GM13976 (cell line): ENCODE data around the gene COL4A2.

Source experiments
- DNase-seq: peaks from one replicate; pipeline ENCODE4 v3.0.0; 2012; ENCODE audit warnings: low spot score
- in situ Hi-C: fragments of 300-500 bp; cut with MboI; formaldehyde crosslinking; loops from one replicate; pipeline ENCODE4 v1.12.0; 2022; ENCODE audit warnings: low sequenced_read_pairs, mixed read lengths, inconsistent platforms; ENCODE audit not compliant: unreplicated experiment
- TF ChIP-seq, protein P1 (sequence below): IDR thresholded peaks from 2 replicates; pipeline ENCODE4 v1.5.1; 2012; ENCODE audit warnings: borderline replicate concordance, mild to moderate bottlenecking; ENCODE audit not compliant: insufficient read depth; ENCODE audit errors: extremely low read depth, missing control alignments, control extremely low read depth

Gene COL4A2

DNA sequence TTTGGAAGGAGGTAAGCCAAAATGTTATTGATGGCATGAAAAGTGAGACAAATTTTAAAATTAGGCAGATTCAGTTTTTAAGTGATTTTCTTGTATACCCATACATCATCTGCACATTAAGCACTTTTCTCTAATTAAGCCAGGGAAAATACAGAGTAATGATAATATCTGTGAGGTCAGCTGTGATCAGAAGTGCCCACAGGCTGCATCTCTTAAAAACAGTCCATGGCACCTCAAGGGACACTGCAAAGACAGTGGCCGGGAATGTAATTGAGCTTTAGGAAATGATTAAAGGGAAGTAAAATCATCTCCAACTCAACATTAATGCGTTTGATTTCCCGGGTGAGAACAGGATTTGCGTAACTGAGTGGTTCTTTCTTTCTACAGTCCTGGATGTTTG, 2.1 kb upstream of the COL4A2 start:
- DNase-seq = no peak
- in situ Hi-C loops = no loop called here
- TF ChIP-seq, protein P1, sequence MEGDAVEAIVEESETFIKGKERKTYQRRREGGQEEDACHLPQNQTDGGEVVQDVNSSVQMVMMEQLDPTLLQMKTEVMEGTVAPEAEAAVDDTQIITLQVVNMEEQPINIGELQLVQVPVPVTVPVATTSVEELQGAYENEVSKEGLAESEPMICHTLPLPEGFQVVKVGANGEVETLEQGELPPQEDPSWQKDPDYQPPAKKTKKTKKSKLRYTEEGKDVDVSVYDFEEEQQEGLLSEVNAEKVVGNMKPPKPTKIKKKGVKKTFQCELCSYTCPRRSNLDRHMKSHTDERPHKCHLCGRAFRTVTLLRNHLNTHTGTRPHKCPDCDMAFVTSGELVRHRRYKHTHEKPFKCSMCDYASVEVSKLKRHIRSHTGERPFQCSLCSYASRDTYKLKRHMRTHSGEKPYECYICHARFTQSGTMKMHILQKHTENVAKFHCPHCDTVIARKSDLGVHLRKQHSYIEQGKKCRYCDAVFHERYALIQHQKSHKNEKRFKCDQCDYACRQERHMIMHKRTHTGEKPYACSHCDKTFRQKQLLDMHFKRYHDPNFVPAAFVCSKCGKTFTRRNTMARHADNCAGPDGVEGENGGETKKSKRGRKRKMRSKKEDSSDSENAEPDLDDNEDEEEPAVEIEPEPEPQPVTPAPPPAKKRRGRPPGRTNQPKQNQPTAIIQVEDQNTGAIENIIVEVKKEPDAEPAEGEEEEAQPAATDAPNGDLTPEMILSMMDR = no peak

DNA sequence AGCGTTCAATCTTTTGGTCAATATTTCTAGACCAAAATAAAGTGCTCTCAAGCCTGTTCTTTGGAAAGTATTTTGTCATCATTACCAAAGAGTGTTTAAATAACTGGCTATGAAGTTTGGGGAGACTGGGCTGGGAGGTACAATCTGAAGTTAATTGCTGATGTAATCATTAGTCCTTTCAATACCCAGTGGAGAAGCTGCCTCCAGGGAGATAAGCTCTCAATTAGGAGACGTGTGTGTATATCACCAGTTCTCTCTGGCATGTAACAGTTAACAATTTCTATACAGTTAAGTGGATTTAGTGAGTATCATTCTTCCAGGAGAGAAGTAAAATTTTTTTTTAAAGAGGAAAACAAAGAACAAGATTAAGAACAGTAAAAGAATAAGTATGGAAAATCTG, 1.5 kb upstream of the COL4A2 start:
- TF ChIP-seq, protein P1 = no peak

DNA sequence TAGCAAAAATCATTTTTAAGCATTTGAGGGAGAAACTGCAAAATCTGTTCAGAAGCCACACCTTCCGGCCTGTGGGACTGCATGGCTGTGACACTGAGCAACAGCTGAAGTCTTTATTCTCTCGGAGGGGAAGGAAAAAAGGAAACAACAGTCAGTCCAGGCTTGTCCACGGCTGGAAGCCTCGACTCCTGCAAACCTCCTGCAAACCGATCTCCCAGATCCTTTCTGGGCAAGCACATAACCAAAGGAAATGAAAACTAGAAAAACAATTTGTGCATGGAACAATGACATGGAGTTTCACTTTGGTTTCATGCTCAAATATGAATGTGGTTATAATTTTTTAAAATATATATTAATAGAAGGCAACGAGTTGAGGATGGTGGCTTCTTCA, 1.1 kb upstream of the COL4A2 start:
- in situ Hi-C loops = no loop called here
- no peak for DNase-seq

More for the DNA sequence above, 1.5 kb upstream of the COL4A2 start:
- in situ Hi-C loops = no loop called here
- DNase-seq = no peak

DNA sequence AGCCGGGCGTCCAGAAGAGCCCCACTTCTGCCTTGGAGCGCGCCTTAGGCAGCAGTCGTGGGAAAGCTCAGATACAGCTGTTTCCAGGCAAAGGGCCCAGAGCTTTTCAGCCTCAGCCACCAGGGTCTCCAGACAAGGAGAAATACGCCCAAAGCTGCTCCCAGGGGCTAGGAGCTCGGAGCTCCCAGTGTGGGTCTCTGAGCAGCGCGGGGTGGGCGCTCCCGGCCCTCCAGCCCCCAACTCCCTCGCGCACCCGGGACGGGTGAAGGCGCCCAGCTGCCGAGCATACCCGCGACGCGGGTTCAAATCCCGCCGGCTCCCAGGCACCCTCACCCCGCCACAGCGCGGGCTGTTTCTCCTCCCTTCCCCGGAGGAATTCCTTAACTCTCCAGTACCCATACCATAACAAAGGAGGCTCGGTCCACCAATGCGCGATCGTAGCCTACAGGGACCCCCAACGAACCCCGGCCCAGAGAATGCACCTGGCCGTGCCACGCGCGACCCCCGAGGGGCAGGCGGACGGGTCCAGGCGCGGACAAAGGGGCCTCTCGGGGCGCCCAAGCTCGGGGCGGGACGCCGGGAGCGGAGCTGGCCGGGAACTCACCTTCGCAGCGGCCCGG, 634 bp upstream of the COL4A2 start:
- DNase-seq = no peak
- TF ChIP-seq, protein P1 = no peak
- in situ Hi-C loops = no loop called here

More for the DNA sequence above, 1.1 kb upstream of the COL4A2 start:
- TF ChIP-seq, protein P1 = no peak

DNA sequence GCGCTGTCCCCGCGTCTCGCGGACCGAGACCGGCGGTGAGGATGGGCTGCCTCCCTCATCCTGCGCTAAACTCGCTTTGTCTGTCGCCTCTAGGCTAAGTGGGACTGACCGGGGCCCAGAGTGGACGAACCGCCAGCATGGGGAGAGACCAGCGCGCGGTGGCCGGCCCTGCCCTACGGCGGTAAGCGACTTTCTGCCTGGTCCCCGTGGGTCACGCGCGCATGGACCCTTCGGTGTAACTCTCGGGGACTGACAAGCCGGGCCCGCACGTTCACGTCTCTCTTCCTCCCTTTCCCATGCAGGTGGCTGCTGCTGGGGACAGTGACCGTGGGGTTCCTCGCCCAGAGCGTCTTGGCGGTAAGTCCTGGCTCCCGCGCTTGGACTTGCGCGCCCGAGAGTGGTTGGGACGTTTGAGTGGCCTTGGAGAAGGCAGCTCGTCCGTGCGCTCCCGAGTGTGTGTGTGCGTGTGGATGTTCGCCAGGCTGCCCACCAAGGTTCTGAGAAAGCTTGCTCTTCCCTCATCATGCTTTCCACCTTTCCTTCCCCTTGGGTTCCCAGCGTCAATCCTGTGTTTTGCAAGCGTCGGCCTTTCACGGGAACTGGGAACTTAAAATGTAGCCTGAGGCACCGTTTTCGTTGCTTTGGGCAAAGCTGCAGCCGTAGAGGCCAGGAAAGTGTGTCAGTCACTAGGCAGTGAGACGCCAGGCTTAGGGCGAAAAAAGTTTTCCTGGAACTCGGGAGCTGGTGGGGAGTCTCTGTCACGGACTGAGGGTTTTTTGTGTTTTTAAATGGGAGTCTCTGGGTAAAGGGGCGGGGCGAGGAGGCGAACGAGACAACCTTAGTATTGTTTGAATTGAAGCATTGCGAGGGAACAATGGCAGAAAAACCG, 927 bp downstream of the COL4A2 start:
- DNase-seq = no peak
- in situ Hi-C loops = no loop called here
- TF ChIP-seq, protein P1 = no peak

DNA sequence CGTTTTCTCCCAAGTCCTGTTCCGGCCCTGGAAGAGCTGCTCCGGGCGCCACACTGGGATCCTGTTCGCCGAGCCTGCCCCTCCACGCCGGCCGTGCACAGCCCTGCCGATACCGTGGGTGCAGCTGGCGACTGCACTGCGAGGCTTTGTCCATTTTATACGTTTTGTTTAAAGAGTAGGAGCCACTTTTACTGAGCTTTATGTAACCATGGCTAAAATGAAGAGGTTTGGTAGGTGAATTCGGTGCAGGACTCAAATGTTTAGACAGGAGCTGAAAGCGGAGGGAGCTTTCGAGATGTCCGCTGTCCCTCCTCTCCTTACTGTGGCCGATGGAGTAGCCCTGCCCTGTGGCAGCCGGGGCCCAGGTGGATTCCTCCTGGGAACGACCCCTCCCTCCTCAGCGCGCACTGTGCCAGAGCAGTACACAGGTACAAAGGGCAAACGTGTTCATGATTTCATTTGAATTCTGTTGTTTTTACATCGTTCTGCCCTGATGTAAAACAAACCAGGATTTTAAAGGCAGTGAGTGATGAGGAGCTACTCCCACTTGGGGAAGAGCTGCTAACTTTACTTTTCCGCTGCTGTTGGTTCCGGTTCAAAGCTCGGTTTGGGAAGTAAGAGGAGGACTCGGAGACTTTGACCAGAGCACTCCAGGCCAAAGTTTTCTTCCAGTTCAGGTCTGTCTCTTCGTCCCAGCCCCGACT, 1.7 kb downstream of the COL4A2 start:
- TF ChIP-seq, protein P1 = no peak
- in situ Hi-C loops = no loop called here
- no peak for DNase-seq
